Measurements from ENCODE around the gene TMEM174.

Gene TMEM174

DNA sequence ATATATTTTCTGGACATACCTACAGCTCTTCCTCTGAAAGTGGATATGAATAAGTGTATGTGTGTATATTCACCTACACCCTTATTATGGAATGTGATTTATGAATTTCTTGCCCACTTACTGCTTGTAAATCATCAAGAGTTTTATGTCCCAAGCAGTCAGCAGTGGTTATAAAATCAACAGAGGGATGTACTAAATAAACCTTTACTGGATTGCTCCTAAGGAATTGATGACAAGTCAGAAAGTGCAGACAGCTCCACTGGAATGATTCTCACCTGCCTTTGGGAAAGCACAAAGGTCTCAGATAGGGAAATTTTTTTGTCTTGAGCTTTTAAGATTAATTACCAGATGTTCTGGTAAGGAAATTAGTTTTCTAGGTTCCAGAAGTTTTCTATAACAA lies 9.3 kb downstream of the TMEM174 start:
- Histone ChIP-seq H3K36me3 (ENCODE audit: insufficient read depth, low read length) (no peaks in the 10 kb centered on the region), H3K4me1 (ENCODE audit: insufficient read depth, low read length, poor library complexity, severe bottlenecking) (no peaks in the 10 kb centered on the region), H2AFZ (ENCODE audit: low read length) (no peak overlapping the region), H3K4me2 (ENCODE audit: low read depth, low read length, poor library complexity, severe bottlenecking) (no peak overlapping the region), H3K79me2 (ENCODE audit: insufficient read depth, low read length) (no peaks in the 10 kb centered on the region), H3K4me3 (ENCODE audit: low read length, poor library complexity, severe bottlenecking) (no peak overlapping the region), H4K20me1 (ENCODE audit: insufficient read depth, low read length, poor library complexity, severe bottlenecking) (no peaks in the 10 kb centered on the region), H3K9me3 (ENCODE audit: insufficient read depth, low read depth, low read length) (no peaks in the 10 kb centered on the region), H3F3A (ENCODE audit: low read depth) (no peaks in the 10 kb centered on the region), H3K27me3 (ENCODE audit: insufficient read depth, low read length, poor library complexity, severe bottlenecking) (peaks cover 7% of the 10 kb centered on the region), H3K9ac (ENCODE audit: low read depth, low read length, poor library complexity, severe bottlenecking) (no peak overlapping the region), H3K9me2 (replicated peaks; ENCODE audit: low read depth, low read length) (no peaks in the 10 kb centered on the region)
- TF ChIP-seq EZH2phosphoT487 (IDR thresholded peaks at IDR 0.05; ENCODE audit: borderline replicate concordance): no peak
- no peak for TF ChIP-seq CTCF (conservative IDR thresholded peaks at IDR 0.05; ENCODE audit: low read length)

- peaks cover 6% of the 10 kb centered on the region for H3K27me3 ChIP-seq (ENCODE audit: insufficient read depth, low read length, poor library complexity, severe bottlenecking)
- no peak overlapping the region for H3K4me2 ChIP-seq (ENCODE audit: low read depth, low read length, poor library complexity, severe bottlenecking)
- no peak overlapping the region for H2AFZ ChIP-seq (ENCODE audit: low read length)
- H4K20me1 ChIP-seq (ENCODE audit: insufficient read depth, low read length, poor library complexity, severe bottlenecking): no peaks in the 10 kb centered on the region
- no peak overlapping the region for H3K4me3 ChIP-seq (ENCODE audit: low read length, poor library complexity, severe bottlenecking)
- TF ChIP-seq EZH2phosphoT487 (IDR thresholded peaks at IDR 0.05; ENCODE audit: borderline replicate concordance) (no peak), CTCF (conservative IDR thresholded peaks at IDR 0.05; ENCODE audit: low read length) (no peak)
- H3K9ac ChIP-seq (ENCODE audit: low read depth, low read length, poor library complexity, severe bottlenecking): no peak overlapping the region
- no peaks in the 10 kb centered on the region for H3K79me2 ChIP-seq (ENCODE audit: insufficient read depth, low read length)
- H3F3A ChIP-seq (ENCODE audit: low read depth): no peaks in the 10 kb centered on the region
- H3K4me1 ChIP-seq (ENCODE audit: insufficient read depth, low read length, poor library complexity, severe bottlenecking): no peaks in the 10 kb centered on the region
- H3K36me3 ChIP-seq (ENCODE audit: insufficient read depth, low read length): no peaks in the 10 kb centered on the region
- H3K9me2 ChIP-seq (replicated peaks; ENCODE audit: low read depth, low read length): no peaks in the 10 kb centered on the region
- no peaks in the 10 kb centered on the region for H3K9me3 ChIP-seq (ENCODE audit: insufficient read depth, low read depth, low read length)
Measured at GRCh38 chr5:73183000-73183399, 10.0 kb downstream of the TMEM174 start.

DNA sequence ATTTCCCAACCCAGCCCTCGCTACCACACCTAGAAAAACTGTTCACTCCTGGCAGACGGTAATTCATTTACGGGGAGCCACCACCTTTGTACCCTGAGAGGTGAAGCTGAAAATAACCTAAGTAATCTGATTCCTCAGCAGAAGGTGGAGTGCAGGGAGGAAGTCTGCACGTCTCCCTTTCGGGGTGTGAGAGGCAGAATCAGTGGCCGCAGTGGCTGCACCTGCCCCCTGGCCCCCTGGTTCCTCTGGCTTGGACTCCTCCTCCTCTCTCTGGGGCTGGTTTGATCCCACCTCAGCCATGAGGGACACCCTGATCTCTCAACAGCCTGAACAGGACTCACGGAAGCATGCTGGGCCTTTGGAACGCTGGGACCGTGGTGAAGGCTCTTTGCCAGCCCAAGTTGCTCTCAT lies 10.5 kb downstream of the TMEM174 start:
- Histone ChIP-seq H3K9me3 (ENCODE audit: insufficient read depth, low read depth, low read length) (no peaks in the 10 kb centered on the region), H3K79me2 (ENCODE audit: insufficient read depth, low read length) (no peaks in the 10 kb centered on the region), H3K36me3 (ENCODE audit: insufficient read depth, low read length) (no peaks in the 10 kb centered on the region), H3K27me3 (ENCODE audit: insufficient read depth, low read length, poor library complexity, severe bottlenecking) (peaks cover under 1% of the 10 kb centered on the region), H3F3A (ENCODE audit: low read depth) (no peaks in the 10 kb centered on the region), H3K9me2 (replicated peaks; ENCODE audit: low read depth, low read length) (no peaks in the 10 kb centered on the region), H2AFZ (ENCODE audit: low read length) (no peak overlapping the region), H4K20me1 (ENCODE audit: insufficient read depth, low read length, poor library complexity, severe bottlenecking) (no peaks in the 10 kb centered on the region), H3K4me2 (ENCODE audit: low read depth, low read length, poor library complexity, severe bottlenecking) (no peak overlapping the region), H3K4me3 (ENCODE audit: low read length, poor library complexity, severe bottlenecking) (no peak overlapping the region), H3K9ac (ENCODE audit: low read depth, low read length, poor library complexity, severe bottlenecking) (no peak overlapping the region), H3K4me1 (ENCODE audit: insufficient read depth, low read length, poor library complexity, severe bottlenecking) (no peaks in the 10 kb centered on the region)
- TF ChIP-seq EZH2phosphoT487 (IDR thresholded peaks at IDR 0.05; ENCODE audit: borderline replicate concordance): no peak
- no peak for TF ChIP-seq CTCF (conservative IDR thresholded peaks at IDR 0.05; ENCODE audit: low read length)
